ENCODE measurements around the gene LANCL2.

DNA sequence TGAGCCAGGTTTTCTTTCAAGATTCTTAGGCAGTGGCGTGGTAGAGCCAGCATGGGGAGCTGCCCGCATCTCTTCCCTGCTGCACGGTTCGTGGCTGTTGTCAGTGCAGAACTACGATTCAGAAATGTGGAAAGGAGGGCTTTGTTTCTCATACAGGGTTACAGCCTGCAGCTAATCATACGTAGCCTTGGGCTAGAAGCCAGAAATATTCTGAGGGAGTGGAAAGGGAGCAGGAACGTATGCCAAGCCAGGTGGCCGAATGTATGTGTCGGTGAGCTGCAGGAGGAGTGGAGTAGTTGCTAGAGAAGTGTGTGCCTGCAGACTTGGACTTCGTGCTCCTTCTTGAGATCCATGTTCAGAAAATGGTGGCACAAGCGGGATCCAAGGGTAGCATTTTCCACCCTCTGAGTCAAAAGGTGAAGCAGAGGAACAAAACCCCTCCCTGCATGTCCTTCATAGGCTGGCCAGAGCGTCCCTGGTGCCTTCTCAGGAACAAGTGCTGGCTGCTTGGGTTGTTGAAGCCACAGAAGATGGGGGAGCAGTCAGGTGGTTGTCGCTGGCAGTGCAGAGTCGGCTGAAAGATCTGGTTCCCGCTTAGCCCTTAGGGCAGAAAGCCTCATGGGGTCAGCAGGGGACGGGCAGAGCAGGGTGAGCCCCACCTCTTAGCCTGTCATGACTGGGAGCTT is 40.9 kb downstream of the LANCL2 start:
- TF ChIP-seq CTCF (IDR thresholded peaks at IDR 0.05; ENCODE audit: insufficient read depth, low read length, poor library complexity, severe bottlenecking), result no peak
- no peak for TF ChIP-seq EZH2phosphoT487 (conservative IDR thresholded peaks at IDR 0.05; ENCODE audit: low read length)

All from SU-DHL-6 (cell line).